GM18498 (cell line): ENCODE results near the gene TECTA.

ENCODE experiments used
- ATAC-seq: cut with Tn5 transposase; IDR thresholded peaks from one replicate; pipeline ENCODE4 v1.9.1; 2021; ENCODE audit warnings: mild to moderate bottlenecking, moderate library complexity; ENCODE audit not compliant: unreplicated experiment

The TECTA gene

GRCh38 chr11:121123496-121124069 is 22.5 kb downstream of the TECTA start:
- no peak for ATAC-seq

GRCh38 chr11:121127809-121128208 is 26.8 kb downstream of the TECTA start:
- ATAC-seq: no peak

GRCh38 chr11:121129362-121130340 is 28.6 kb downstream of the TECTA start:
- ATAC-seq: no peak

GRCh38 chr11:121131656-121132055 is 30.6 kb downstream of the TECTA start:
- no peak for ATAC-seq

GRCh38 chr11:121132211-121132976 is 31.4 kb downstream of the TECTA start:
- no peak for ATAC-seq

GRCh38 chr11:121134741-121135312 is 33.8 kb downstream of the TECTA start:
- ATAC-seq: no peak

GRCh38 chr11:121137005-121137404 is 36.0 kb downstream of the TECTA start:
- no peak for ATAC-seq

GRCh38 chr11:121138259-121138658 is 37.2 kb downstream of the TECTA start:
- ATAC-seq: no peak

- ATAC-seq: no peak
Observed at GRCh38 chr11:121140369-121140768, 39.3 kb downstream of the TECTA start.

- ATAC-seq: no peak
Observed at GRCh38 chr11:121141066-121141465, 40.0 kb downstream of the TECTA start.

- ATAC-seq: no peak
Observed at GRCh38 chr11:121143921-121144320, 42.9 kb downstream of the TECTA start.

GRCh38 chr11:121144723-121145122 is 43.7 kb downstream of the TECTA start:
- ATAC-seq: no peak

- ATAC-seq: no peak
Observed at GRCh38 chr11:121145826-121146225, 44.8 kb downstream of the TECTA start.

GRCh38 chr11:121149116-121149515 is 48.1 kb downstream of the TECTA start:
- no peak for ATAC-seq

GRCh38 chr11:121151207-121151688 is 50.2 kb downstream of the TECTA start:
- ATAC-seq: no peak

GRCh38 chr11:121152764-121153163 is 51.7 kb downstream of the TECTA start:
- no peak for ATAC-seq

GRCh38 chr11:121153472-121153871 is 52.4 kb downstream of the TECTA start:
- no peak for ATAC-seq

GRCh38 chr11:121154486-121155314 is 53.7 kb downstream of the TECTA start:
- no peak for ATAC-seq

GRCh38 chr11:121157756-121158155 is 56.7 kb downstream of the TECTA start:
- no peak for ATAC-seq

GRCh38 chr11:121159741-121160140 is 58.7 kb downstream of the TECTA start:
- no peak for ATAC-seq
